Spleen (tissue), 7 donors: ENCODE results near the gene TSPAN33.

ENCODE experiments used
- CTCF ChIP-seq, 11 experiments: fragments of 200-600 bp in 7 of 11; fragments of 450-650 bp in 4 of 11; sonication (generic) in 4 of 11; IDR thresholded peaks in 8 of 11; conservative IDR thresholded peaks in 3 of 11; 1 replicate in 7 of 11; 2 replicates in 4 of 11; pipeline versions ENCODE4 v1.4.0 to v1.8.0; 2016 to 2021; ENCODE audit warnings: antibody characterized with exemption in 11 of 11, inconsistent platforms in 4 of 11, mild to moderate bottlenecking in 1 of 11
- POLR2AphosphoS5 ChIP-seq, 3 donors: sonication (generic); formaldehyde crosslinking; IDR thresholded peaks; one replicate each; pipeline ENCODE4 v1.5.1; 2017; ENCODE audit warnings: antibody characterized with exemption in 3 of 3
- donor health status: DM: no; HTN: no; CAD: no; lungs with moderate emphysema.
- donor health status: DM: no; HTN: no; CAD: no.
- donor health status: DM: no; HTN: no; CAD: no.

DNA sequence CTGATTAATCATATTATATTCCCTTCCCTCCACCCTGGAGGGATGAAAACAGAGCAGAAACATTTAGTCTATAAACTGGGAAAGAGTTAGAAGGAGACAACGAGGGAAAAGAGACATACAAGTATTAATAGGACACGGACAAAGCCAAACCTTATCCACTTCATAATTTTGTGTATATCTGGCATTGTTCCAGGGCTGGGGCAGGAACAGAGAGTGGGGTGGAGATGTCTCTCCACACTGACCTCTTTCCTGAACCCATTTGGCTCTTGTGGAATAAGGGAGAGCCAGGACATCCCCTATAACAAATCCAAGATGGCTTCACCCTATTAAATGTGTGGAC is 43.7 kb upstream of the TSPAN33 start:
- TF ChIP-seq POLR2AphosphoS5 (IDR thresholded peaks at IDR 0.05): no peak
- TF ChIP-seq CTCF (IDR thresholded peaks at IDR 0.05 in 8 of 11, conservative IDR thresholded peaks at IDR 0.05 in 3 of 11): no peak
